ENCODE data around the gene HP.
"Not testable (repeated sequence)": the region's sequence is repeated elsewhere in the genome, so short reads cannot be mapped to it uniquely, and the experiment has no call there.

Gene HP

GRCh38 chr16:72044296-72044695 is 10.0 kb upstream of the HP start:
- no peak for DNase-seq

GRCh38 chr16:72044825-72045359 is 9.4 kb upstream of the HP start:
- DNase-seq = no peak

DNA sequence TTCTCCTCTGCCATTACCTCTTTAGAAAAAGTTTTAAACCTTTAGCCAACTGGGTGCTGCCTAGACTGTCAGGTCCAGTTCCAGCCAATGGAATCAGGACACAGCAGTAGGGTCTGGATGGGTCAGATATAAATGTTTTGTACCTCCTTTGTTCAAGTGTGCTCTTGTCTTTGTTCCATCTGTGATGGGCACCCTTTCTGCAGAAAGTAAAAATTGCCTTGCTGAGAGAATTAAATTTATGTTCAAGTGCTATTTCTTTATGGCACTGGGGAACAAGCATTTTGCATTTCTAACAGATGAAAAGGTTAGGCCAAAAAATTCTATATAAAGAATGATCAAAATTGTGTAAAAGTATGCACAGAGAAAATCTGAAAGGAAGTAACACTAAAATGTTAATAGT is 5.2 kb upstream of the HP start:
- DNase-seq = no peak

DNA sequence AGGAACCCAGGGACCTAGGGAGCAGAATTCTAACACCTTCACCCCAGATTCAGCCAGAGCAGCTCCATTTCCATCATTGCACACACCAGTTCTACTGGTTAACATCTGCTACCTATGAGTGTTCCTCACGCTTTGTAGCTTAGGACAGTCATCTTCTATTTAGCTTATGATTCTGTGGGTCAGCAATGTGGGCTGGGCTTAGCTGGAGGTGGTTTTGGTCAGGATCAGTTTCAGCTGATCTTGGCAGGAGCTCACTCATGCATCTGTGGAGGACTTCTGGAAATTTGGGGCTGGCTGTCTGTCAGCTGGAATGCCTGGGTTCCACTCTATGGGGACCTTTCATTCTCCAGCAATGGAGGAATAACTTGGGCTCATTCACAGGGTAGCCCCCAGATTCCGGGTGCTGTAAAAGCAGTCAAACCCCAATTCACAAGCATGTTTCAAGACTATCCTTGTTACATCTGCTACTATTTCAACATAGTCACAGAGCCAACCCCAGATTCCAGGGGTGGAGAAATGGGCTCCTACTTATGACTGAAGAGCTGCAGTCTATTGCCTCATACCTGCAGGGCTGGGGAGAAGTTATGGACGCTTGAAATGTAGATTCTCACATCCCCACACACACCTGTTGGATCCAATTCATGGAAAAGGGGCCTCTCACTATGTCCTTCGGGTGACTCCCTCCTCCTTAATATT is 3.4 kb upstream of the HP start:
- DNase-seq = no peak

- no peak for DNase-seq
Measured at GRCh38 chr16:72051818-72052217, 2.5 kb upstream of the HP start.

GRCh38 chr16:72055911-72056310 is 1.6 kb downstream of the HP start:
- no peak for DNase-seq

GRCh38 chr16:72057313-72057712 is 3.0 kb downstream of the HP start:
- DNase-seq = not testable (repeated sequence)

DNA sequence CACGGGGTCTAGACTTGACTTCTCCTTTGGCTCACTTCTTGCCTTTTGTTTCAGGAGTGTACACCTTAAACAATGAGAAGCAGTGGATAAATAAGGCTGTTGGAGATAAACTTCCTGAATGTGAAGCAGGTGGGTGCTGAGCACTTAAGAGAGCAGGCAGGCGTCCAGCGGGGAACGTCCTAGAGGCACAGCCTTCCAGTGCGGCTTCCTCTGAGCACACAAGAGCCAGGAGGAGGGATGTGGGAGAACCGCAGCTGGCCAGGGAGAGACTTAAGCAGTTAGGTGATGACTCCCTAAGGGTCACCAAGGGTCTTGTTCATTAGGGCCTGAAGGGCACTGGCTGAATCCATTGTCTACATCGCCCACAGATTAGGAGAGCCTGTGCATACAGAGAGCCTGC is 4.8 kb downstream of the HP start:
- DNase-seq = not testable (repeated sequence)

GRCh38 chr16:72060405-72060804 is 6.1 kb downstream of the HP start:
- no peak for DNase-seq

GRCh38 chr16:72061564-72061963 is 7.3 kb downstream of the HP start:
- DNase-seq = no peak

- no peak for DNase-seq
Measured at GRCh38 chr16:72064361-72064894, 10.1 kb downstream of the HP start.

DNA sequence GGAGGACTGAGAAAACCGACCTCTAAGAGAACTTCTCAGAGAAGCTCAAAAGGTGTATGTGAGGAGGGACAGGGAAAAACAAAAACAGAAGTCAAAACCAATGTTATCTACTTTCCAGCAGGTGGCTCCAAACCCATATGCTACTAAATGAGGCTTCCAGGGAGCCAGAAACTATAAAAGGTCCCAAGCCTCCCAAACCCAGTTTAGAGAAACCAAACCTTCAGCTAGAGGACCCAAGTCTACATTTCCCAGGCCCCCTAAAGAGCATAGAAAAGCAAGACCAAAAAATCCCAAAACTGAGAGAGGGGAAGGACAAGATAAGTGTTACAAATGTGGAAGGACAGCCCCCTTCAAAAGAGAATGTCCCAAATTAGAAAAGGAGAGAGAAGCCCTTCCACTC is 12.4 kb downstream of the HP start:
- DNase-seq = no peak

DNA sequence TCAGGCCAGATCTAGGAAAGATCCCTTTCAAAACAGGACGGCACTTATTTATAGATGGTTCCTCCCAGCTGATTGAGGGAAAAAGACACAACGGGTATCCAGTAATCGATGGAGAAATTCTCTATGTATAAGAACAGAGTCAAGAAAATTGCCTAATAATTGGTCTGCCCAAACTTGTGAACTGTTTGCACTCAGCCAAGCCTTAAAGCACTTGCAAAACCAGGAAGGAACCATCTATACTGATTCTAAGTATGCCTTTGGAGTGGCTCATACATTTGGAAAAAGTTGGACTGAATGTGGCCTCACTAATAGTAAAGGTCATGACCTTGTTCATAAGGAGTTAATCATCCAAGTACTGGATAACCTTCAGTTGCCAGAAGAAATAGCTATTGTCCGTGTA is 14.6 kb downstream of the HP start:
- DNase-seq = no peak

GRCh38 chr16:72072514-72073342 is 18.4 kb downstream of the HP start:
- DNase-seq = no peak

- DNase-seq = no peak
Measured at GRCh38 chr16:72073560-72074230, 19.4 kb downstream of the HP start.

DNA sequence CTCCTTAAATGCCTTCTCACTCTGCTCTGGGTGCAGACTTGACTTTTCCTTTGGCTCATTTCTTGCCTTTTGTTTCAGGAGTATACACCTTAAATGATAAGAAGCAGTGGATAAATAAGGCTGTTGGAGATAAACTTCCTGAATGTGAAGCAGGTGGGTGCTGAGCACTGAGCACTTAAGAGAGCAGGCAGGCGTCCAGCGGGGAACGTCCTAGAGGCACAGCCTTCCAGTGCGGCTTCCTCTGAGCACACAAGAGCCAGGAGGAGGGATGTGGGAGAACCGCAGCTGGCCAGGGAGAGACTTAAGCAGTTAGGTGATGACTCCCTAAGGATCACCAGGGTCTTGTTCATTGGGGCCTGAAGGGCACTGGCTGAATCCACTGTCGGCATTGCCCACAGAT is 20.8 kb downstream of the HP start:
- DNase-seq = not testable (repeated sequence)

- not testable (repeated sequence) for DNase-seq
Measured at GRCh38 chr16:72076991-72077706, 22.8 kb downstream of the HP start.

DNA sequence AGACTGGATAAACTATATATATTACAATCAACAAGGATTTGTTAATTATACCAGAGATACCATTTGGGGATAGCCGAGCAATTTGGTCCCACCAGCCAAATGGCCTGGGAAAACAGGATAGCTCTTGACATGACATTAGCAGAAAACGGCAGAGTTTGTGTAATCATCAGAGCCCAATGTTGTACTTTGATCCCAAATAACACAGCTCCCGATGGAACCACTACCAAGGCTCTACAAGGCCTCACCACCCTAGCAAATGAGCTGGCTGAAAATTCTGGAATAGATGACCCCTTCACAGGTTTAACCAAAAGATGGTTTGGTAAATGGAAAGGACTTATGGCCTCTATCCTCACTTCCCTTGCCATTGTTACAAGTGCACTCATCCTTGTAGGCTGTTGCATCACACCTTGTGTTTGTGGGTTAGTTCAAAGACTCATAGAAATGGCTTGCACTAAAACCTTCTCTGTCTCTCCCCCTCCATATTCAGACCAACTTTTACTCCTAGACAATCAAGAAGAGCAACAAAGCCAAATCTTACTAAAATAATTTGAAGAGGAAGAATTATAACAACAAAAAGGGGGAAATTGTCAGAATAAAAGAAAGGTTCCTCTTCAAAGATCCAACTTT is 29.6 kb downstream of the HP start:
- no peak for DNase-seq

DNA sequence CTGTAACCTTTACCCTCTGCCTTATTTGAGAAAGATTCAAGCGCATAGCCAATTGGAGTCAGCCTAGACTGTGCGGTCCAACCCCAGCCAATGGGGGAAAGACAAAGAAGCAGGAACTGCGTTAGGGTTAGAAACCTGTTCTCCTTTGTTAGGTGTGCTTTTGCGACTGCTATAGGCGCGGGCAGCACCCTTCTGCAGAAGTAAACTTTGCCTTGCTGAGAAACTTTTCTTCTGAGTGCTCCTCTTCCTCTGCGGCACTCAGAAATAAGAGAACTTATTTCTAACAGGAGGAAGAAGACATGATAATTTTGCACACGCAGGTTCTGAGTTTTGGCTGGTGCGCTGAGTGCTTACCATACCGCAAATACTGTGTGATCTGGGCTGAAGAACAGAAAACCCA is 30.1 kb downstream of the HP start:
- no peak for DNase-seq

GRCh38 chr16:72085002-72085401 is 30.7 kb downstream of the HP start:
- no peak for DNase-seq

- no peak for DNase-seq
Measured at GRCh38 chr16:72091217-72091616, 36.9 kb downstream of the HP start.

DNA sequence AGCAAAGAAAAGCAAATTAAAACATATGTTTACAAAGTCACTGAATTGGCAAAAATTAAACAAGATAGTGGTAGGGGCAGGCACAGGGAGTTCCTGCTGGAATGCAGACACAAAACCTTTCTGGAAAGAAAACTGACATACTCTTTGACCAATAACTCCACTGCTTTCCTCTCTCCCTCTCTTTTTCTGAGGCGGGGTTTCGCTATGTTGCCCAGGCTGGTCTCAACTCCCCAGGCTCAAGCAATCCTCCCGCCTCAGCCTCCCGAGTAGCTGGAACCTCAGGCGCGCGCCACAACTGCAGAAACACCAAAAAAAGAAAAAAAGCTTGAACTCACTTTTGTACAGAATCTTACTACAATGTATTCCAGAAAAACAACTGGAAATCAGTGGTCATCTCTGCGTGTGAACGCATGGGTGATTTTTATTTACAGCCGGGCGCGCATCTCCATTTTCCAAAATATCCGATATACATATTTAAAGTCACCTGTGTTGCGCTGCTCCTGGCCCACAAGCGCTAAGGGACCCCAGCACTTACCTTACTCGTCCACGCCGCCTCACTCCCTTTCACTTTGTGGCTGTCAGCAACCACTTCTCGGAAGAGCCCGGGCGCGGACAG is 38.6 kb downstream of the HP start:
- no peak for DNase-seq
